VCaP (cell line): ENCODE data around the gene PTPN4.
A peak's percentile ranks its signal among the peaks of the same experiment; 100 is the strongest.

Experiments
- H3K27ac ChIP-seq: fragments of 450-650 bp; 2 replicates; pipeline ENCODE4 v1.5.1; 2017
- TF ChIP-seq, protein P1 (sequence below): fragments of 450-650 bp; conservative IDR thresholded peaks from 2 replicates; pipeline ENCODE4 v1.5.1; 2017; ENCODE audit warnings: mild to moderate bottlenecking, moderate library complexity

PTPN4 gene

DNA sequence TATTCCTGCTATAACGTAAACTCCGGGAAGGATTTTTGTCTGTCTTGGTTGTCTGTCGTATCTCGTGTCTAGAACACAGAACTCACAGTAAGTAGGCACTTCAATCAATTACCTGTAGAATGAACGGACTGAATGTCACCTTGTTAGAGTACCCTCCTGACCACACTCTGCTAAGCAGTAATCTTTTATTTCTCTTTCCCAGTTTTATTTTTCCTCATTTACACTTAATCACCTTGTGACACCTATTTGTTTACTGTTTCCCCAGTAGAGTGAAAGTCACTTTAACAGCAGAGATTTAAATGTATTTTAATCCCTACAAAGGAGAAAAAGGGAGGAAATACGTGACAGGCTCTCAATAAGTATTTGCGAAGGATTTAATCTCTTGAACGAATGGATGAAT is 252.6 kb downstream of the PTPN4 start:
- TF ChIP-seq, protein P1, sequence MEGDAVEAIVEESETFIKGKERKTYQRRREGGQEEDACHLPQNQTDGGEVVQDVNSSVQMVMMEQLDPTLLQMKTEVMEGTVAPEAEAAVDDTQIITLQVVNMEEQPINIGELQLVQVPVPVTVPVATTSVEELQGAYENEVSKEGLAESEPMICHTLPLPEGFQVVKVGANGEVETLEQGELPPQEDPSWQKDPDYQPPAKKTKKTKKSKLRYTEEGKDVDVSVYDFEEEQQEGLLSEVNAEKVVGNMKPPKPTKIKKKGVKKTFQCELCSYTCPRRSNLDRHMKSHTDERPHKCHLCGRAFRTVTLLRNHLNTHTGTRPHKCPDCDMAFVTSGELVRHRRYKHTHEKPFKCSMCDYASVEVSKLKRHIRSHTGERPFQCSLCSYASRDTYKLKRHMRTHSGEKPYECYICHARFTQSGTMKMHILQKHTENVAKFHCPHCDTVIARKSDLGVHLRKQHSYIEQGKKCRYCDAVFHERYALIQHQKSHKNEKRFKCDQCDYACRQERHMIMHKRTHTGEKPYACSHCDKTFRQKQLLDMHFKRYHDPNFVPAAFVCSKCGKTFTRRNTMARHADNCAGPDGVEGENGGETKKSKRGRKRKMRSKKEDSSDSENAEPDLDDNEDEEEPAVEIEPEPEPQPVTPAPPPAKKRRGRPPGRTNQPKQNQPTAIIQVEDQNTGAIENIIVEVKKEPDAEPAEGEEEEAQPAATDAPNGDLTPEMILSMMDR: no peak
- H3K27ac ChIP-seq: peak overlapping the region; percentile 85

DNA sequence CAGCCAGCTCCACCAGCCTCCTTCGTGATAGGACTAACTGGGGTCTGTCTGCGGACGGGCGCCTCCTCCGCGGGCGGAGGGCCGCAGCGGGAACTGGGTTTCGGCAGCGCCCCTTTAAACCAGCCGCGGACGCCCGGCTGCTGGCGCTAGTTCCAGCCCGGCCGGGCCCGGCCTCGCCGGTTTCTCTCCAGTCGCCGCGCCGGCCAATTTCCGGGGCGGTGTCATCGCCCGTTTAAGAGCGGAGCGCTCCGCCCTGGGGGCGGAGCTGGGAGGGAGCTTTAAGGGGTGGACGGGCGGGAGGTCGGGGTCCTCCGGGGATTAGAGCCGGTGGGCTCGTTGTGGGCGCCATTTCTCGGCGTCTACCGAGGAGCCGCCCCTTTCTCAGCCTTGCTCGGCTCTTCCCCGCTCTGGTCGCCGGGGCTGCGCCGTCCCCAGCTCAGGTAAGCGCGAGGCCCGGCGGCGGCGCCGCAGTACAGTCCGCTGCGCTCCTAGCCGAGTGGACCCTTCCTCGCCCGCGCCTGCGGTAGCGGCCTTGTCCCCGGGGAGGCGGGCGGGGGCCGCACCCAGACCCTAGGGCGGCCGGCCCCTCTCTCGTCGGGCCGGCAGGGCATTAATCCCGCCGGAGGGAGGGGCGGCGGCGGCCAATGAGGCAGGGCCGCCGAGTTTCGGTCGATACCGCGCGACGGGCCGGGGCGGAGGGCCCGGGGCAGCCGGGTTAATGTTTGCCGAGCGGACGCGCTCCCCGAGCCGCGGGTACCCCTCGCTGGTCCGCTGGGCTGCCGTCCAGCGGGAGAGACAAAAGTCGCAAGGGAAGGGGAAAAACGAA is 253.3 kb downstream of the PTPN4 start, which contains the start of gene EPB41L5:
TSS of gene EPB41L5 (plus strand) at position 307 of the 826 bp plus-strand sequence. CDS start 6,008 bp downstream, outside the sequence.
- H3K27ac ChIP-seq: peak within 1 kb of the TSS; percentile 85
- TF ChIP-seq, protein P1: no peak

DNA sequence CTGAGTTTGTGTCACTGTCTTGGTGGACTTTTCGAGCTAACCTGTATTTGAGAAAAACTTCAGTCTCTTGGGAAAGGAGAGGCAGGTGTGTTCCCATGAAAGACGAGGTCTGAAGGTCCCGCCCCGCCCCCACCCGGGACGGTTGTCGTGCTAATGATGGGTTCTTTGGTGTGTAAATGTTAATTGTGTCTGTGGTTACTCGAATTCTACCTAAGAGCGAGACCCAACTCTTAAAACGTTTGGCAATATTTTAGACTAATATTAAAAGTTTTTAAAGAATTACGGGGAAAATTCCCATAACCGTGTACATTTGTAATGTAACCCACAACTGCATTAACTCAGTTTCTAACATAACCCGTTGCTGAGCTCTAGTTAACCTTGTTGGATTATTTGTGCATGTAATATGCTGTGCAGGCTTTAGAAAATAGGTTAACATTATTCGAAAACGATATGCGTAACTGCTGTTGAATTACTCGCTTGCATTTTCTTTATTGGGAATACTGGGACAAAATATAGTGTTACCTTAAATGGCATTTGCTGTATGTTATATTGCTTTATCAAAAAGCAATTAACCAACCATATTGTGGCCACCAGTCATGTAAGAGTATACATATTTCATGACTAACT is 254.0 kb downstream of the PTPN4 start:
- TF ChIP-seq, protein P1: no peak
- peak overlapping the region; percentile 85 for H3K27ac ChIP-seq

DNA sequence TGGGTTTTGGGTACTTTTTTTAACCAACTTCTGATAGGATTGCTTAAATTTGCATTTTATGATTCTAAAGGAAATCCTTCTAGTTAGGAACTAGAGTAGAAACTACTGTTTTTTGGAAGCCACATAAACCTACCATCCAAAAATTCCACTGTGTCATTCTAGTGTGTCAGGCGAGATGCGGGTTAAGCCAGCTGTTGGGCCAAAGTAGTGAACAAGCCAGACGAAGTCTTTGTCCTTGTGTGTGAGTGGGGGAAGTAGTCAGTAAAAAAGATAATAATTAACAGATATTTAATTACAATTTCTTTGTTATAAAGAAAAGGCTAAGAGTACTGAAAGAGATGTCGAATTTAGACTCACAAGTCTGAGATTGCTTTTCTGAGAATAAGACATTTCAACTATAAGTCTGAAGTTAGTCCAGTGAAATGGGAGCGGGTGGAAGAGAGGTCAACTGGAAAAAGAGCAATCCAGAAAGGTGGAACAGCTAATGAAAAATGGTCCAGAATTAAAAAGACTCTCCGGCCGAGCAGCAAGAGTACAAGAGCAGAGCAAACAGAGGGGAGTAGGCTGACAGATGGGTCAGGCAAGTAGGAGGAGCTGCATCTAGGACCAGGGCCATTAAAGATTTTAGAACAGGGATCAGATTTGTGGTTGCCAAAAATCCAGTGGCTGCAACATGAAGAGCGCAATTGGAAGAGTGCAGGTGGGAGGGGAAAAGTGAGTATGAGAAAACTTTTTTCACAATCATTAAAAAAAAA is 254.7 kb downstream of the PTPN4 start:
- TF ChIP-seq, protein P1: no peak
- peak overlapping the region; percentile 85 for H3K27ac ChIP-seq

DNA sequence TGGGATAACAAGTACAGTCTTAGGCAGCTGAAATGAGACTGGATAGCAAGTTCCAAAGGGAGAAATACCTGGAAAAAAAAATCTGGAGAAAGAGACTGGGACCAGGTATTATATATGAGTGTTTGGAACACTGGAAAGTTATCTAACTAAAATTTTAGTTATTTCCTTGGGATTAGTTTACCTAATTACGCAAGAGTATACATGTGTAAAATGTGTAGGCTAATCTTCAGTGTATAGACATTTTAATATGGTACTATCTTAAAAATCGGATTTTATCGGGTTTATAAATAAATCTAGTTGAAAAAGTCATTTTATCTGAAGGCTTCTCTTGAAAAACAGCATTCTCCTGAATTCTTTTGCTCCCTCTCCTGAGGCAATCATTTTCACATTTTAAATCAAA is 257.1 kb downstream of the PTPN4 start:
- TF ChIP-seq, protein P1: no peak

DNA sequence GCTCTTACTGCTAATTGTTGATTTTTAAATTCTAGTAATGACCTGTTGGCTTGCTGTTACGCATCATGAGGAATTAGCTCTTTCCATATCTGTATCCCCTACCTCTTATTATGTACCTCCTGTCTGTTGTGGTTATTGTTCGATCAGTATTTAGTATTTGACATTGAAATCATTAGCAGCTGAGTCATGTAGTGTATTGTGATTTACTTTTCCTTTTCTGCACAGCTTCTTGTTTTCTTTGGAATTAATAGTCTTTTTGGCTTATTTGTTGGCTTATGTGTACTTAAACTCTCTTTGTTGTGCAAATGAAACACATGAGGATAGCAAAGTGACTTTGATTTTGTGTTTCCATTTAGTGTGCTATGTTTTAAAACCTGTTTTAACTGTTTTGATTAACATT is 257.5 kb downstream of the PTPN4 start:
- TF ChIP-seq, protein P1: no peak
- no peak overlapping the region for H3K27ac ChIP-seq

More for the DNA sequence above, 257.1 kb downstream of the PTPN4 start:
- H3K27ac ChIP-seq: no peak overlapping the region

DNA sequence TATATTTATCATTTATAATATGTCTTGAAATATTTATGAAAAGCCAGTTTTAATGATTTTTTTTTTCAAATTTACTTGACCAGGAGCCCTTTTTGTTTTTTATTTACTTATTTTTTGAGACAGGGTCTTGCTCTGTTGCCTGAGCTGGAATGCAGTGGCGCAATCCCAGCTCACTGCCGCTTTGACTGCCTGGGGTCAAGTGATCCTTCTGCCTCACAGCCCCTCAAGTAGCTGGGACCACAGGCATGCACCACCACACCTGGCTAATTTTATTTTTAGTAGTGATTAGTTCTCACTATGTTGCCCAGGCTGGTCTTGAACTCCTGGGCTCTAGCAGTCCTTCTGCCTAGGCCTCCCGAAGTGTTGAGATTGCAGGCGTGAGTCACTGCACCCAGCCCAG is 258.8 kb downstream of the PTPN4 start:
- no peak overlapping the region for H3K27ac ChIP-seq

More for the DNA sequence above, 258.8 kb downstream of the PTPN4 start:
- TF ChIP-seq, protein P1: no peak
